ENCODE results near the gene ETHE1.

DNA sequence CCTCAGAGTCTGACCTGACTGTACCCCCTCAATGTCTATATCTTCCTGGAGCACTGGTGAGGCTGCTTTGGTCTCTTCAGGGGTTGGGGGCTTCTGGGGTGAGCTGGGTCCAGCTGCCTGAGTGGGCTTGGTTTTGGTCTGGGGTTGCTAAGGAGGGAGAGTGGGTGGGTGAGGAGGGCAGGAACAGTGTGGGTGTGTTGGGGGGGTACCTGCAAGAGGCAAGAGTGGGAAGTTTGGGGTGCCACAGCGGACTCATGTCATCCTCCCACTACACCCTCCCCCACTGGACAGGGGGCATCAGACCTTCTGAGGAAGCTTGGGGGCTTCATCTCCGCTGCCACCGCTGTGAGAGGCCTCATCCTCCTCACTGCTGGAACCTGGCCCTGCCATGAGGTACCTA is 19.6 kb upstream of the ETHE1 start:
- TF ChIP-seq, protein P1, sequence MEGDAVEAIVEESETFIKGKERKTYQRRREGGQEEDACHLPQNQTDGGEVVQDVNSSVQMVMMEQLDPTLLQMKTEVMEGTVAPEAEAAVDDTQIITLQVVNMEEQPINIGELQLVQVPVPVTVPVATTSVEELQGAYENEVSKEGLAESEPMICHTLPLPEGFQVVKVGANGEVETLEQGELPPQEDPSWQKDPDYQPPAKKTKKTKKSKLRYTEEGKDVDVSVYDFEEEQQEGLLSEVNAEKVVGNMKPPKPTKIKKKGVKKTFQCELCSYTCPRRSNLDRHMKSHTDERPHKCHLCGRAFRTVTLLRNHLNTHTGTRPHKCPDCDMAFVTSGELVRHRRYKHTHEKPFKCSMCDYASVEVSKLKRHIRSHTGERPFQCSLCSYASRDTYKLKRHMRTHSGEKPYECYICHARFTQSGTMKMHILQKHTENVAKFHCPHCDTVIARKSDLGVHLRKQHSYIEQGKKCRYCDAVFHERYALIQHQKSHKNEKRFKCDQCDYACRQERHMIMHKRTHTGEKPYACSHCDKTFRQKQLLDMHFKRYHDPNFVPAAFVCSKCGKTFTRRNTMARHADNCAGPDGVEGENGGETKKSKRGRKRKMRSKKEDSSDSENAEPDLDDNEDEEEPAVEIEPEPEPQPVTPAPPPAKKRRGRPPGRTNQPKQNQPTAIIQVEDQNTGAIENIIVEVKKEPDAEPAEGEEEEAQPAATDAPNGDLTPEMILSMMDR (IDR thresholded peaks at IDR 0.05) = no peak
- TF ChIP-seq POLR2AphosphoS5 (IDR thresholded peaks at IDR 0.05) = no peak
- TF ChIP-seq EP300 (IDR thresholded peaks at IDR 0.05) = no peak
